IPS-11a (cell line): ENCODE measurements around the gene SYT8.
A peak's percentile ranks its signal among the peaks of the same experiment; 100 is the strongest.

Experiments used
- H3K4me3 ChIP-seq: one replicate; pipeline ENCODE4 v1.5.1; 2013; ENCODE audit warnings: low read depth, low read length, control low read depth

The SYT8 gene

DNA sequence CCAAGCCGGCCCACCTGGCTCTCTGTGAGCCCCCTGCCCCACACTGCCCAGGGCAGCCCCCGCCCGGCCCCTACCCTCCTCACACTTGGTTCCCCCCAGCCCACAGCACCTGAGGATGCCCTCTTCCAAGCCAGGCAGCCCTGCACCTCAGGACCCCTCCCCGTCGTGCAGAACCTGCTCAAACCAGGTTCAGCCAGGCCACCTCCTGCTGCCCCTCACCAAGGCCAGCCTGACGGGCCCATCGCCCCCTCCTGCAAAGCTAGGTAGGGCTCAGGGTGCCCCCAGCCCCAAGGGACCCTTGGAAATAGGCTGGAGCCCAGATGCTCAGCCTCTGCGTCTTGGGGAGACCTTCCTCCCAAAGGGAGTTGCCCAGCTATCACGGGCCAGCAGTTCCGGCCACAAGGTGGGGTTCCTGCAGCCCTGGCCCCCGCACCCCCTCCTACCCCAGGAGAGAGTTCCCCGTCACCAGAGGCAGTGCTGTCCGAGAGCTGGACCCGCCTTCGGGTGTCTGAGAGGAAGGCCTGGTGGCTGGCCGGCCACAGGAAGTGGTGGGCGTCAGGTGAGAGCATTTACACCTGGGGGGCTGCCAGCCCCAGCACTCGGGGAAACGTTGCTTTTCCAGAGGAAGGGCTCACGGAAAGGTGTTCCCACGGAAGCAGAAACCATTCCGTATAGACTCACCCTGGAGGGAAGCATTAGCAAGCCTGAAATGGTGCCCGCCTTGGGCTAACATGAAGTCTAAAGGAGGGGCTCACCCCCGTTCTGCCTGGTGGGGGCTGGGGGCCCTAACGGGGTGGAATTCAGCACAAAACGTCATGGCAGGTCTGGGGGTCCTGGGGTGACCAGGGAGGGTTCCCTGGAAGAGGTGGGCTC is 3.2 kb upstream of the SYT8 start:
- H3K4me3 ChIP-seq, result no peak overlapping the region

DNA sequence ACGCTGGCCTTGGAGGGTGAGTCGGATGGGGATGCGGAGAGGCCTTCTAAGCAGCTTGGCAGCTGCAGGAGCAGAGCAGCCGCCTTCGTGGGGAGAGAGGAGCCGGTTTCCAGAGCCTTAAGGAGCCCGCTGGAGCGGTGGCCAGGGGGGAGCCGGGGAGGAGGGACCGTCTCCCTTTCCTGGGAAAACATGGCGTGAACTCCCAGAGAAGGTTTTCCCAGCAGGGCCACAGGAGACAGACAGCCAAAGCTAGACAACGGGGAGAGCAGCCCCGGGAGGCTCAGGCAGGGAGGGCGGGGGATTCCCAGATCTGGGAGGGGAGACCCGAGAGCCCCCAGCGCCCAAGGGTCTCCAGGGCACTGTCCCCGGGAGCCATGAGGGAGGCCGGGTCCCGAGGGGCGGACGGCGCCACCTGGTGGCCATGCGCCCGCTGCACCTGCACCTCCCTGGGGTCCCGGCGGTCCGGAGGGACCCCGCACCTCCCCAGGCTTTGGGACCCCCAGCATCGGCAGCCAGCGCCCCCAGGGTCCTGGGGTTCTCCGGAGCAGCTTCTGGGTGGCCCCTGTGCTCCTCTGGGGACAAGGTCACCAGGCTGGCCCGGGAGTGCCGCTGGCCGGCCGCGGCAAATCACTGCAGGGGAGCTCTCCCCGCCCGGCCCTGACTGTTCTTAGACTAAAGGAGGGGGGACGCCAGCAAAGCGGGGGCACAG is 2.4 kb upstream of the SYT8 start:
- peak overlapping the region; percentile 13 for H3K4me3 ChIP-seq

DNA sequence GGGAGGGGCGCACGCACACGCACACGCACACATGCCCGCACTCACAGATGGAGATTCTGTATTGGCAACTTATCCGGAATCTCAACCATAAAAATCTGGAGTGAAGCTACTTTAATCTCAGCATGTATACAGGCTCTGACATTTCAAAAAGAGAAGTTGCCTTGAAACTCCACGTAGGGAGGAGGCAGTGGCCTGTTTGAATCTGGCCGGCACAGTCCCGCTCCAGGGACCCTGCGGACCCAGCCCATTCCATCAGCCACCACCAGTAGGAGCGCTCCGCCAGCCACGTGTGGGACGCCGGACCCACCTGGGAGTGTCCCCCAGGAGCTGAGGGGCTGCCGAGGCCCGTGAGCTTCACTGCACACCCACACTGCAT is 1.9 kb upstream of the SYT8 start:
- no peak overlapping the region for H3K4me3 ChIP-seq

DNA sequence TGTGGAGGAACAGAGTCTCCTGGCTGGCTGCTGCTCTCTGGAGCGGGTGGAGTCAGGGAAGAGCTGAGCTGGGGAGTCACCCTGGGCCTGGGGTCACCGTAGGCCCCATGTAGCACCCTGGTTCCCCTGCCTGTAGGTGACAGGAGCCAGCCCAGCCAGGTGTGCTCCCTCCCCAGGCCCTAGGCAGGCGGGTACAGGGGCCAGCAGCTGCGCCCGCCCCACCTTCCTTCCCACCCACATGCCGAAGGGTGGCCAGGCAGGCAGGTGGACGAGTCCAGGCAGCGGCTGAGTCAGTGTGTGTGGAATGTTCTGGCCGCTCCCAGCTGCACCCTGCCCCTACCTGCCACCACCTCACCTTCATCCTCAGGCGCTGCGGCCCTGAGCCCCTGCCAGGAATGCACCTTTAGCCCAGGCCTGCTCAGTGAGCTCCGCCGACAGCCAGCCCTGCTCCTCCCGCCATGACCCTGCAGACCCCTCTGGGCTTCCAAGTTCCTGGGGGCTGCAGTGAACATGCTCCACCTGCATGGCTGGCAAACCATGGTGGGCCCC is 654 bp upstream of the SYT8 start:
- H3K4me3 ChIP-seq, result no peak overlapping the region

DNA sequence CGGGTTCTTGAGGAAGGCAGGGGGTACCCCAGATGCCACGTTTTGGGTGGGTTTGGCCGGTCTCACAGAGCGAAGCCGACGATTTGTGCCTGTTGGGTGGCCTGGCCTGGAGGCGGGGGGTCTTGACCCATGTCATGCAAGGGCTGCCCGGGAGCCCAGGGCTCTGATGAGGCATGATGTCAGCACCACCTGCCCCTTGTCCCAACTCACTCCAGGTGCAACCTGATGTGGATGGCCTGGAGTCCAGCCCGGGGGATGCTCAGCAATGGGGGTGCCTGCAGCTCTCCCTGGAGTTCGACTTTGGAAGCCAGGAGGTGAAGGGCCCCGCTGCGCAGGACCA is 851 bp downstream of the SYT8 start:
- no peak overlapping the region for H3K4me3 ChIP-seq

DNA sequence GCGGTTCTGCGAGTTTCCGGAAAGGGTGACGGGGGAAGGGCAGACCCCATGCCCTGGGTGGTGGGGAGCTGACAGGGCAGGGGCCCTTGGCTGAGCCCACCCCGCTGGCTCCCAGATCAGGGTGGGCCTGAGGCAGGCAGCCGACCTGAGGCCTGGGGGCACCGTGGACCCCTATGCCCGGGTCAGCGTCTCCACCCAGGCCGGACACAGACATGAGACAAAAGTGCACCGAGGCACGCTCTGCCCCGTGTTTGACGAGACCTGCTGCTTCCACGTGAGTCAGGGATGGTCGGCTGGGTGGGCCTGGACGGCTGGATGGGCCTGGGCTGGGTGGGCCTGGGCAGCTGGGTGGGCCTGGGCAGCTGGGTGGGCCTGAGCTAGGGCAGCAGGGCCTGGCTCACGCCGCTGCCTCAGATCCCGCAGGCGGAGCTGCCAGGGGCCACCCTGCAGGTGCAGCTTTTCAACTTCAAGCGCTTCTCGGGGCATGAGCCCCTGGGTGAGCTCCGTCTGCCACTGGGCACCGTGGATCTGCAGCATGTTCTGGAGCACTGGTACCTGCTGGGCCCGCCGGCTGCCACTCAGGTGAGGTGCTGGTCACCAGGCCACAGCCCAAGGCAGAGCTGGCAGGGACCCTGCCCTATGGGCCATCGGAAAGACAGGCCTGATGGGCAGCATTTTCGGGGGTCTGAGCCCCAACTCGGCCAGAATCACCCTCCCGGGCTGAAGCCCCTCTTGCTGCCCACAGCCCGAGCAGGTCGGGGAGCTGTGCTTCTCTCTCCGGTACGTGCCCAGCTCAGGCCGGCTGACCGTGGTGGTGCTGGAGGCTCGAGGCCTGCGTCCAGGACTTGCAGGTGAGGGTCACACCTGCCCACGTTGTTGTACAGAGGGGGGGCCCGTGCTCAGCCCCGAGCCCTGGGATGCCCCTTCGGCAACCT is 1.5 kb downstream of the SYT8 start:
- no peak overlapping the region for H3K4me3 ChIP-seq

DNA sequence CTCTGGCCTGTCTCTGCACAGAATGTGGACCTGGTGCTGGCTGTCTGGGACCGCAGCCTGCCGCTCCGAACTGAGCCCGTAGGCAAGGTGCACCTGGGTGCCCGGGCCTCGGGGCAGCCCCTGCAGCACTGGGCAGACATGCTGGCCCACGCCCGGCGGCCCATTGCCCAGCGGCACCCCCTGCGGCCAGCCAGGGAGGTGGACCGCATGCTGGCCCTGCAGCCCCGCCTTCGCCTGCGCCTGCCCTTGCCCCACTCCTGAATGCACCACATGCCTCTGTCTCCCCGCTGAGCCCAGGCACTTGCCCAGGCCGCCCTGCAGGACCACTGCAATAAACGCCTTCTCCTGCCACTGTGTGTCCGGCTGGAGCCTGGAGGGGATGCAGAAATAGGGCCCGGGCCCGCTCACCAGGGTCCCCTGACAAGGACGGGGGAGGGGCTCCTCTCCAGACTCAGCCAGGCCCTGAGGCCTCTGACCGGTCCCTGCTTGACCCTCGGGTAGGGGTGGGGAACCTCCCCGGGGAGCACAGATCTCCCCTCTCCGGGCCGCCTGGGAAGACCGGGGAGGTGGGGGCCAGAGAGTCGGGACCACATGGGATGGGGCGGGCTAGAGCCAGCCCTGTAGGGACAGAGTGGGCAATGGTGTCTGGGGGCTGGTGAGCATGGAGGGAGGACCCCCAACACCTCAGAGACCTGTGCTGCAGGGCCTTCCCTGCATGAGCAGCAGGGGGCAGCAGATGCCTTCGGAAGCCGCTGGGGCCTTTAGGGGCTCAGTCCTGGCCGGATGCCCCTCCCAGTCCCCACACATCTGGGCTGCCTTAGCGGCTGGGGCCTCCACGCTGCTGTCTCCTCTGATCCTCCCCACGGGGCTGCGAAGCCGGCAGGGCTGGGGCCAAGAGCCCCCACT is 2.6 kb downstream of the SYT8 start:
- H3K4me3 ChIP-seq, result no peak overlapping the region

DNA sequence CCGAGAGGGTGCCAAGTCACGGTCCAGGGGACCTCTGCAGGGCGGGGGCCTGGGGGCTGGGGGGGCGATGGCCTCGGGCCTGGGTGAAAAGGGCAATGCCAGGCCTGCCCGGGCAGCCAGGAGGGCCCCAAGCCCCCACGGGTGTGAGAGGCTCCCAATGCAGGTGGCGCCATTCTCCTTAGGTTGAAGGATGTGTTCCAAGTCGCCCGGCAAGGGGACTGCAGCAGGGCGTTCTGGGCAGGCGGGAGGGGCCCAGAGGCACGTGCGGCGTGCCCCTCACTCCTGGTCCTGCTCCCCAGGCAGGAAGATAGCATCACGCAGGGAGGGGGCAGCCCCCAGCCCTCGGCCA is 3.3 kb downstream of the SYT8 start:
- H3K4me3 ChIP-seq, result no peak overlapping the region

DNA sequence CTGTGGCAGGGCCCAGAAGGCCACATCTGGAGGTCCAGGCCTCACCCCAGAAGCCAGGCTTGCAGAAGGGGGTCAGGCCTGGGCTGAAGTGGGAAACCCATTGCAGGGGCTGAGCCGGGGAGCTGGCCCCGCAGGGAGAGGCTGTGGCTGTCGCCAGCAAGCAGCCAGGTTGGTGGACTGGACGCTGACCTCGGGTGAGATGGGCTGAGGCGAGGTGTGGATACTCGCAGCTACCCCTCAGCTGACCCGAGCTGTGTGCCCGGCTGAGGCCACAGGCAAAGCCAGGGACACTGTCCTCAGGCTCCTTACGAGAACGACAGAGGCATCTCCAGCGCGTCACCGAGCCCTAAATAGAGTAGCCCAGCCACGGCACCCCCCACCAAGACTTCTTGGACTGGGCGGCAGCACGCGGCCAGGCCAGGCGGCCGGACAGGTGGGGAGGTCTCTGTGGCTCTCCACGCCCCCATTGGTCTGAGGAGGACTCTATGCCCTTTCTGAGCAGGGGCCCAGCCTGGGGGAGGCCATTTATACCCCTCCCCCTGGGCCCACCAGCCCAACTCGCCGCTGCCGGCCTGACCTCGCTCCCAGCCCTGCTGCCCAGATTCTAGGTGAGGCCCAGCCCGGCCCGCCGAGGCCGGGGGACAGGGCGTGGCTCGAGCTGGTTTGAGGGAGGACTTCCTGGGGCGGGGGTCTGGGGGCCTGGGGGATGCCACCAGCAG is 3.8 kb downstream of the SYT8 start, which contains the start of gene TNNI2:
Gene TNNI2 (plus strand): TSS at position 556 of the 719 bp plus-strand sequence. CDS start 716 bp downstream, outside the sequence.
- H3K4me3 ChIP-seq, result no peak within 1 kb of the TSS

DNA sequence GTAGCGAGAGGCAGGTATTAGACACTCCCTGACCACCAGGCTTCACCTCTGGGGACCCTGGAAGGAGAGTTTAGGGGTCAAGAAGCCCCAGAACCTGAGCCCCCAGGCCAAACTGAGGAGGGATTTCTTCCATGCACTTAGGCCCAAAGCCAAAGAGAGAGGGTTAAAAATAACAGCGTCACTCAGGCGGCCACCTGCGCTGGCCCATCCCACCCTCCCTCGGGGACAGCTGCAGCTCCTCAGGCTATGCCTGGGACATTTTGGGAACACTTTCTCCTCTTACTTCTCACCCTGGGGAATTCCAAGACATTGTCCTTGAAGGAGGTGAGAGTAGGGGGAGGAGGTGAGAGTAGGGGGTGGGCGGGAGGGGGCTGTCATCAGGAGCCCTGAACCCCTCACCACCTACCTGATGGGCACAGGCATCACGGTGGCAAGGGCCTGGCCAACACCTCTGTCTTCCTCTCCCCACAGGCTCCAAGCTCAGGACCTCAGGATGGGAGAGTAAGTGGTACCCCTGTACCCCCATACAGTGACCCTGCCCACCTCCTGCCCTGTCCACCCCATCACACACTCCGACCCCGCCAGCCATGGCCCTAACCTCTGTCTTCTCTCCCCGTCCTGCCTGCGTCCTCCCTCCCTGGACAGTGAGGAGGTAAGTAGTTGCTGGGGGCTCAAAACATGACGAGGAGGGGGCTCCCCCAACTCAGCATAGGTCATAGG is 4.6 kb downstream of the SYT8 start:
- no peak overlapping the region for H3K4me3 ChIP-seq

DNA sequence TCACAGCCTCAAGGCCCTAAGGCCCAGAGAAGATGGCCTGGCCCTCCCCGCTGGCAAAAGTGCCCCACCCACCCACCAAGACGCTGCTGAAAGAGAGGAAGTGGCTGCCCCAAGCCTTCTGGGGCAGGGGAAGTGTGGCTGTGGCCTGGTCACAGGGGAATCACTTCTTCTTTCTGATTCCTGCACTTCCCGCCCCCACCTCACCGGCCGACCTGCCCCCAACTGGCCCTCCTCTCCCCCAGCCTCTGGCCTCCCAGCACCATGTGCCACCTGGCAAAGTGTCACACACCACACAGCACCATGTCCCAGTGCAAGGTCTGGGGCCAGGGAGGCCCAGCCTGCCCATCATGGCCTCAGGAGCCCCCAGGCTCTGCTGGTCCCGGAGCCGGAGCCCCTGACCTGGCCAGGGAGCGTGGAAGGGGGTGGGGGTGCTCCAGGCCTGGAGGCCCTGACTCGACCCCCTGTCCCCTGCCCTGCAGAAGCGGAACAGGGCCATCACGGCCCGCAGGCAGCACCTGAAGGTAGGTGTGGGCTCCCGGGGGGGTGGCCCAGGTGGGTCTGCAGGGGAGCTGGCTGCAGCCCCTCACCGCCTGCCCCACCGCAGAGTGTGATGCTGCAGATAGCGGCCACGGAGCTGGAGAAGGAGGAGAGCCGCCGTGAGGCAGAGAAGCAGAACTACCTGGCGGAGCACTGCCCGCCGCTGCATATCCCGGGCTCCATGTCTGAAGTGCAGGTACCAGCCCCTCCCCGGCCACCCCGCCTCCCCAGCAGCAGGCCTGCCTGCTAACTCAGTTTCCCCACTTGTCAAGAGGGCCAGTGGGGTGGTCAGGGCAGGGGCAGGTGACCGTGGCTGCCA is 5.4 kb downstream of the SYT8 start:
- no peak overlapping the region for H3K4me3 ChIP-seq

DNA sequence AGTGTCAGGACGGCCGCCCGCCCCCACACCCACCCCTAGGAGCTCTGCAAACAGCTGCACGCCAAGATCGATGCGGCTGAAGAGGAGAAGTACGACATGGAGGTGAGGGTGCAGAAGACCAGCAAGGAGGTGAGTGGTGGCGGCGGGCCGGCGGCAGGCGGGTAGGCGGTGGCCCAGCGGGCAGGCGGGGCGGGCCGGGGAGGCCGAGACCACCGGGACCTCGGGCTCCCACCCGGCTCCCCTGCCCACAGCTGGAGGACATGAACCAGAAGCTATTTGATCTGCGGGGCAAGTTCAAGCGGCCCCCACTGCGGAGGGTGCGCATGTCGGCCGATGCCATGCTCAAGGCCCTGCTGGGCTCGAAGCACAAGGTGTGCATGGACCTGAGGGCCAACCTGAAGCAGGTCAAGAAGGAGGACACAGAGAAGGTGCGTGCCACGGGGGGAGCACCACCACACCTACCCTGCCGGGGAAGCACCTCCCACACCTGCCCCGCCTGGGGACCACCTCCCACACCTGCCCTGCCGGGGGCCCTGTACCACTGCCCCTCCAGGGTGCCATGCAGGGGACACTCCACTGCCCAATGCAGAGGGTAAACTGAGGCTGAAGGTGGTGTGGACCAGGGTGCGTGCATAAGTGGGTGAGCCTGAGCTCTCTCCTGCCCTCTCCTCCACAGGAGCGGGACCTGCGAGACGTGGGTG is 6.1 kb downstream of the SYT8 start:
- no peak overlapping the region for H3K4me3 ChIP-seq

DNA sequence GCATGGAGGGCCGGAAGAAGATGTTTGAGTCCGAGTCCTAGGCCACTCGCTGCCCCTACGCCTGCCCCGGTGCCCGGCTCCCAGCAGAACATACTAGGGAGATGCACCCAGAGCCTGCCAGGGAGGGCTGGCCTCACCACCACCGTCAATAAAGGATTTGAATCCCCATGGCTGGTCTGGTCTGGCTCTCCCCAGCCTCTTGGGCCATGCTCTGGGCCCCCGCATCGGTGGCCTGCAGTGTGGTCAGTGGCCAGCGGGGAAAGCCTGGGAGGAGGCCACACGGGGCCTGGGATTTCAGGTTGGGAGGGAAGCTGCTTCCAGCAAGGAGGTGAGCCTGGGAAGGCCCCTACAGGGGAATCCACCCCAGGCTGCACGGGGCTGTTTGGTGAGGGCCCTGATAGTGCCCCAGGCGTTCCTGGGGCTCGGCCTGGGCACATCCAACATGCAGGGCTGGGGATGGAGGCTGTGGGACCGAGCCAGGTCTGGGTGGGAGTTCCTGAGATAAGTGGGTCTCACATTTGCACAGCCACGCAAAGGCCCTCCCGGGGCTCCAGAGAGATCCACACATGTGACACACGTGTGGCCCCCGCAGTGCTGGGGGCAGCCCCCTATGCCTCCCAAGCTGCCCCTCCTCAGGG is 6.8 kb downstream of the SYT8 start:
- H3K4me3 ChIP-seq, result no peak overlapping the region

DNA sequence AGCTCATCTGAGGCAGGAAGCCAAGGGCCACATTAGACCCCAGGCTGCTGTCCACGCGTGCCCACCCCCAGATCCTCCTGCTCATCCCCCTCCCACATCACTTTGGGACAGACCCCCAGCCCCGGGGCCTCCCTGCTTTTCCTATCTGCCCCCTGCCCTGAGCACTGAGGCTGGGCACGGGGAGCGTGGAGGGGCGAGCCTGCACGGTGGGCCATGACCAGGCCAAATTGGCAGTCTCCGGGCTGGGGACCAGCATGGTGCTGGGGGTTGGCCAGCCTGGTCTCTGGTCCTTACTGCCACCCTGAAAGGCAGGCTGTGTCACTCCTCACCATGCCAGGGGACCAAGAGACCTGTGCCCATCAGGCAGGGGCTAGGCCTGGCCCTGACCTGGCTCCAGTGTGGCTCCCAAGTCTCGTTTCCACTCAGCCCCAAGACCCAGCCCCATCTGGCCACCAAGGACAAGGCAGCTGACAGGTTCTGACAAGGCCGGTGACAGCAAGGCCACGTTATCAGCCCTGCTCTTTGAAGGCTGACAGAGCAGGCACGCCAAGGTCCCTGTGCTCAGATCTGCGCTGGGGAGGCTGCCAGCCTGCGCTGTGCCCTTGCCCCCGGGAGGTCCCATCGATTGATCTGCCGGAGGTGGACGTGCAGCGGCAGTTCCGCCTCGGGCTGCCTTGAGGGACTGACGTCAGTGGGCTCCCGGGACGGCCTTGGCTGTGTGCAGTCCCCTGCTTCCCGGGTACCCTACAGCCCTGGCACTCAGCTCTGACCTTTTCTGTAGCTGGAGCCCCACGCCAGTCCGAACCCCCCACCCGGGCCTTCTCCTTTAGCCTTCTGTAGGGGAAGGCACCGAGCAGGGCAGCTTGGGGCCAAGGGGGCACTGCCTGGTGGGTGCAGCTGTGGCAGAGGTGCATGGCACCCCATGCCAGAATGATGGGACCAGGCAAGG is 7.6 kb downstream of the SYT8 start:
- H3K4me3 ChIP-seq, result no peak overlapping the region

DNA sequence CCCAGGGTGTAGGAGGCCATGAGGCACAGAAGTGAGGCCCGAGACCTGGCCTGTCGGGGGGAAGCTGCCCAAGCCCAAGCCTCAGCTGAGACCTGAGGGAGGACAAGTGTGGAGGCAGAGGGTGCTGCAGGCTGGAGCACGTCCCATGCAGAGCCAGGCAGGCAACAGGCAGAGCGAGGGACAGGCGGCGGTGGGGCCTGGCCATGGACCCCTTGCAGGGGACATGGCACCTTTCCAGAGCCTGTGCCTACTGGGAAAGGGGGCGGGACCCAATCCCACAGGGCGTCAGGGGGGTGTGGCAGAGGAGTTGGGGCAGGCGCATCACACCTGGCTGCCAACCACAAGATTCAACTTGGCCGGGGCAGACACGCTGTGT is 8.3 kb downstream of the SYT8 start:
- H3K4me3 ChIP-seq, result no peak overlapping the region

DNA sequence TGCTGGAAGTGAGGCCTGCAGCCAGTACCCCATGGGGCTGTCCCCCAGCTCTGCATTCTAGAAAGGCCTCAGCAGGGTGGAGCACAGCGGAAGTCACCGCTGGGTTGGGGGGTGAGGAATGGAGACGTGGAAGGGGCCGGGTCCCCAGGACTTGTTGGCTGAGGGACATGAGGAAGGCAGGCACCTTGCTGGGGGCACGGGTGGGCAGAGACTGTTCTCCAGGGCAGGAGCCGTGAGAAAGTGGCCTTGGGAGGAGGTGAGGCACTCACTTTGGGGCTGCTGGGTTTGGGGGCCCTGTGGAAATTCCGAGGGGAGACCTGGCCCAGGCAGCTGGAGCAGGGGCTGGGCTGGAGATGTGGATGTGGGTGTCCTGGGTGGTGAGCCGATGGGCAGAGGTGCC is 9.0 kb downstream of the SYT8 start:
- H3K4me3 ChIP-seq, result no peak overlapping the region
